ENCODE data around the gene MARVELD2.

MARVELD2 gene

GRCh38 chr5:69484891-69485290, 70.0 kb downstream of the MARVELD2 start:
- Histone ChIP-seq H3K9me3 (ENCODE audit: insufficient read depth, low read length) (no peaks in the 10 kb centered on the region), H3K79me2 (ENCODE audit: low read length) (no peaks in the 10 kb centered on the region), H3K27me3 (ENCODE audit: low read depth, low read length) (no peaks in the 10 kb centered on the region), H3K4me2 (ENCODE audit: low read length) (no peak overlapping the region), H3K9ac (ENCODE audit: low read length) (no peak overlapping the region), H2AFZ (ENCODE audit: low read depth, low read length) (no peak overlapping the region), H3K4me3 (ENCODE audit: low read length) (no peak overlapping the region), H3K27ac (ENCODE audit: low read length) (no peak overlapping the region), H3K36me3 (replicated peaks; ENCODE audit: low read depth, low read length) (no peaks in the 10 kb centered on the region), H3K4me1 (ENCODE audit: low read length) (no peaks in the 10 kb centered on the region), H4K20me1 (ENCODE audit: insufficient read depth, low read length) (no peaks in the 10 kb centered on the region)
- TF ChIP-seq EZH2phosphoT487 (IDR thresholded peaks at IDR 0.05; ENCODE audit: low read depth) (no peak), CTCF (IDR thresholded peaks at IDR 0.05; ENCODE audit: low read depth, low read length) (no peak)

DNA sequence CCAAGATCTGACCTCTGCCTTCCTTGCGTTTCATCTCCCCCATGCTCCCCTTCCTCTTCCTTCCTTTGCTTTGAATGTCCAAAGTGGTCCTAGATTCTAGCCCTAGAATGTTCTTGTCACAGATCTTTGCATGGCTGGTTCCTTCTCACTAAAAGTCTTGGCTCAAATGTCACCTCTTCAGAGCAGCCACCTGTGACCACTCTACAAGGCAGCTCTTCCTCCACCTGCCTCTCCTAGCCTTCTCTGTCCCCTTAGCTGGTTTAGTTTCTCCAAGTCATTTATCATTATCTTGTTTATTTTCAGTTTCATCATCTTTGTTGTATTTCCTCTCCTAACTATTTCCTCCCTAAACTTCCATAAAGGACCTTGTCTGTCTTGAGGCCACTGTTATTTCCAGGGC, 70.6 kb downstream of the MARVELD2 start:
- no peaks in the 10 kb centered on the region for H3K79me2 ChIP-seq (ENCODE audit: low read length)
- no peak overlapping the region for H3K9ac ChIP-seq (ENCODE audit: low read length)
- H3K4me1 ChIP-seq (ENCODE audit: low read length): no peaks in the 10 kb centered on the region
- no peak overlapping the region for H3K27ac ChIP-seq (ENCODE audit: low read length)
- no peak overlapping the region for H3K4me2 ChIP-seq (ENCODE audit: low read length)
- H2AFZ ChIP-seq (ENCODE audit: low read depth, low read length): no peak overlapping the region
- TF ChIP-seq EZH2phosphoT487 (IDR thresholded peaks at IDR 0.05; ENCODE audit: low read depth): no peak
- TF ChIP-seq CTCF (IDR thresholded peaks at IDR 0.05; ENCODE audit: low read depth, low read length): no peak
- no peaks in the 10 kb centered on the region for H3K9me3 ChIP-seq (ENCODE audit: insufficient read depth, low read length)
- no peaks in the 10 kb centered on the region for H3K27me3 ChIP-seq (ENCODE audit: low read depth, low read length)
- no peaks in the 10 kb centered on the region for H3K36me3 ChIP-seq (replicated peaks; ENCODE audit: low read depth, low read length)
- H4K20me1 ChIP-seq (ENCODE audit: insufficient read depth, low read length): no peaks in the 10 kb centered on the region
- no peak overlapping the region for H3K4me3 ChIP-seq (ENCODE audit: low read length)

DNA sequence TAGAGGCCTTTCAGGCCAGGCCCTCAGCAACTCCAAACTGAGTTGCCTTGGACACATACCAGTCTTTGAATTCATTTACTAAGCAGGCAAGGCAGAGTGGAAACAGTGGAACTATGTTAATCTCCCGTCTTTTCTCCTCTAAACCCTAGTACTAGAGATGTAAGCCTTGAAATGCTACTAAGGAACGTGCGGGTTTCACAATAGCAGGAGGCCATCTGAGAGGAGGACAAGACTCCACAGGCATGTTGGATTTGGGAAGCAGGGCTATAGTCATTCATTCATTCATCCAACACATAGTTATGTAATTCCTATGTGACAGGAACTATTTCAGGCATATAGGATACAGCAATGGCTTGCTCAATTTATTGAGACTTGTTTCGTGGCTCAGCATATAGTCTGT, 74.3 kb downstream of the MARVELD2 start:
- Histone ChIP-seq H3K9ac (ENCODE audit: low read length) (no peak overlapping the region), H3K79me2 (ENCODE audit: low read length) (no peaks in the 10 kb centered on the region), H2AFZ (ENCODE audit: low read depth, low read length) (no peak overlapping the region), H4K20me1 (ENCODE audit: insufficient read depth, low read length) (no peaks in the 10 kb centered on the region), H3K4me2 (ENCODE audit: low read length) (no peak overlapping the region), H3K4me1 (ENCODE audit: low read length) (no peaks in the 10 kb centered on the region), H3K9me3 (ENCODE audit: insufficient read depth, low read length) (no peaks in the 10 kb centered on the region), H3K36me3 (replicated peaks; ENCODE audit: low read depth, low read length) (no peaks in the 10 kb centered on the region), H3K27ac (ENCODE audit: low read length) (no peak overlapping the region), H3K4me3 (ENCODE audit: low read length) (no peak overlapping the region), H3K27me3 (ENCODE audit: low read depth, low read length) (no peaks in the 10 kb centered on the region)
- TF ChIP-seq CTCF (IDR thresholded peaks at IDR 0.05; ENCODE audit: low read depth, low read length) (no peak), EZH2phosphoT487 (IDR thresholded peaks at IDR 0.05; ENCODE audit: low read depth) (no peak)

GRCh38 chr5:69491027-69491426, 76.1 kb downstream of the MARVELD2 start:
- Histone ChIP-seq H3K27me3 (ENCODE audit: low read depth, low read length) (no peaks in the 10 kb centered on the region), H2AFZ (ENCODE audit: low read depth, low read length) (no peak overlapping the region), H3K9ac (ENCODE audit: low read length) (no peak overlapping the region), H3K27ac (ENCODE audit: low read length) (no peak overlapping the region), H3K9me3 (ENCODE audit: insufficient read depth, low read length) (no peaks in the 10 kb centered on the region), H3K36me3 (replicated peaks; ENCODE audit: low read depth, low read length) (no peaks in the 10 kb centered on the region), H3K4me3 (ENCODE audit: low read length) (no peak overlapping the region), H3K79me2 (ENCODE audit: low read length) (no peaks in the 10 kb centered on the region), H3K4me1 (ENCODE audit: low read length) (no peaks in the 10 kb centered on the region), H4K20me1 (ENCODE audit: insufficient read depth, low read length) (no peaks in the 10 kb centered on the region), H3K4me2 (ENCODE audit: low read length) (no peak overlapping the region)
- no peak for TF ChIP-seq CTCF (IDR thresholded peaks at IDR 0.05; ENCODE audit: low read depth, low read length)
- no peak for TF ChIP-seq EZH2phosphoT487 (IDR thresholded peaks at IDR 0.05; ENCODE audit: low read depth)
